Neural cell (in vitro differentiated cells): Measurements from ENCODE around the gene TNFRSF6B. TPM values are rescaled to one million over a fixed set of nuclear protein-coding genes. Genes with fewer than 3 reads are reported as not detected.

ENCODE experiments used
- H2AFZ ChIP-seq: fragments of 200-600, 300-800 bp; sonication (generic), shearing (Covaris generic); 2 replicates; pipeline ENCODE4 v1.6.0; 2014; ENCODE audit warnings: low read depth, mild to moderate bottlenecking, antibody characterized with exemption, low read length, moderate library complexity
- H3F3A ChIP-seq: fragments of 200-600 bp; shearing (Covaris generic); 2 replicates; pipeline ENCODE4 v1.6.1; 2016; ENCODE audit warnings: mild to moderate bottlenecking, moderate library complexity, mixed read lengths, antibody characterized with exemption, low read length; ENCODE audit not compliant: insufficient read depth, poor library complexity, severe bottlenecking
- H3K27ac ChIP-seq: fragments of 200-600, 300-800 bp; sonication (generic), shearing (Covaris generic); 2 replicates; pipeline ENCODE4 v1.5.1; 2014; ENCODE audit warnings: mild to moderate bottlenecking, low read length, moderate library complexity
- H3K27me3 ChIP-seq: fragments of 300-800, 200-600 bp; sonication (generic), shearing (Covaris generic); 2 replicates; pipeline ENCODE4 v1.6.0; 2014; ENCODE audit warnings: mild to moderate bottlenecking, low read depth, low read length, moderate library complexity; ENCODE audit not compliant: insufficient read depth
- H3K36me3 ChIP-seq: fragments of 300-800, 200-600 bp; sonication (generic), shearing (Covaris generic); 2 replicates; pipeline ENCODE4 v1.5.1; 2014; ENCODE audit warnings: mild to moderate bottlenecking, antibody characterized with exemption, low read length, moderate library complexity; ENCODE audit not compliant: insufficient read depth
- H3K4me2 ChIP-seq: fragments of 300-800, 200-600 bp; sonication (generic), shearing (Covaris generic); 2 replicates; pipeline ENCODE4 v1.6.0; 2014; ENCODE audit warnings: mild to moderate bottlenecking, low read length
- H3K4me3 ChIP-seq: fragments of 300-800, 200-600 bp; sonication (generic), shearing (Covaris generic); 2 replicates; pipeline ENCODE4 v1.5.1; 2014; ENCODE audit warnings: mild to moderate bottlenecking, low read length, moderate library complexity
- H3K79me2 ChIP-seq: fragments of 200-600 bp; shearing (Covaris generic); replicated peaks from 2 replicates; pipeline ENCODE4 v1.6.0; 2014; ENCODE audit warnings: mild to moderate bottlenecking, low read length, moderate library complexity; ENCODE audit not compliant: insufficient read depth
- H3K9ac ChIP-seq: fragments of 300-800, 200-600 bp; sonication (generic), shearing (Covaris generic); 2 replicates; pipeline ENCODE4 v1.6.1; 2016; ENCODE audit warnings: mild to moderate bottlenecking, low read length, mixed read lengths
- H3K9me2 ChIP-seq: fragments of 200-600 bp; shearing (Covaris generic); 2 replicates; pipeline ENCODE4 v1.6.1; 2016; ENCODE audit warnings: mild to moderate bottlenecking, low read length, mixed read lengths; ENCODE audit not compliant: insufficient read depth
- H3K9me3 ChIP-seq: fragments of 200-600, 300-800 bp; sonication (generic), shearing (Covaris generic); 2 replicates; pipeline ENCODE4 v1.6.1; 2016; ENCODE audit warnings: mild to moderate bottlenecking, mixed run types, low read length, moderate library complexity, mixed read lengths
- H4K20me1 ChIP-seq: fragments of 200-600 bp; shearing (Covaris generic); 2 replicates; pipeline ENCODE4 v1.6.1; 2016; ENCODE audit warnings: mild to moderate bottlenecking, mixed run types; ENCODE audit not compliant: insufficient read depth
- EP300 ChIP-seq: fragments of 450-650 bp; conservative IDR thresholded peaks from 2 replicates; pipeline ENCODE4 v1.6.1; 2014; ENCODE audit warnings: antibody characterized with exemption, mild to moderate bottlenecking, moderate library complexity; ENCODE audit not compliant: poor library complexity, severe bottlenecking
- EZH2 ChIP-seq: fragments of 200-600, 300-800 bp; shearing (Covaris generic), sonication (generic); IDR thresholded peaks from 2 replicates; pipeline ENCODE4 v1.6.1; 2014; ENCODE audit warnings: antibody characterized with exemption, low read length, borderline replicate concordance, mild to moderate bottlenecking; ENCODE audit not compliant: insufficient read depth, poor library complexity, severe bottlenecking
- MXI1 ChIP-seq: fragments of 450-650 bp; conservative IDR thresholded peaks from 2 replicates; pipeline ENCODE4 v1.6.1; 2014; ENCODE audit warnings: antibody characterized with exemption, mild to moderate bottlenecking; ENCODE audit not compliant: poor library complexity, severe bottlenecking
- POLR2AphosphoS5 ChIP-seq: IDR thresholded peaks from 2 replicates; pipeline ENCODE4 v1.6.1; 2012
- RAD21 ChIP-seq: fragments of 450-650 bp; conservative IDR thresholded peaks from 2 replicates; pipeline ENCODE4 v1.6.1; 2014; ENCODE audit warnings: antibody characterized with exemption, mild to moderate bottlenecking, moderate library complexity
- SMC3 ChIP-seq: fragments of 450-650 bp; conservative IDR thresholded peaks from 2 replicates; pipeline ENCODE4 v1.6.1; 2014; ENCODE audit warnings: antibody characterized with exemption, mild to moderate bottlenecking, moderate library complexity; ENCODE audit not compliant: poor library complexity
- TAF1 ChIP-seq: IDR thresholded peaks from 2 replicates; pipeline ENCODE4 v1.6.1; 2012; ENCODE audit warnings: low read depth
- polyA plus RNA-seq: library from polyadenylated mRNA; depleted of rRNA; stranded (reverse); fragments of >200 nt; gene quantifications from 2 replicates; pipeline ENCODE4 v1.2.3, GENCODE V29; 2014
- TF ChIP-seq, protein P1 (sequence below): fragments of 450-650 bp; IDR thresholded peaks from 2 replicates; pipeline ENCODE4 v1.5.1; 2014; ENCODE audit warnings: antibody characterized with exemption, mild to moderate bottlenecking, moderate library complexity; ENCODE audit not compliant: poor library complexity, severe bottlenecking
- TF ChIP-seq, protein P2 (sequence below): IDR thresholded peaks from 2 replicates; pipeline ENCODE4 v1.6.1; 2012; ENCODE audit warnings: borderline replicate concordance

The TNFRSF6B gene
- polyA plus RNA-seq, 1 donor from 2014 or later = 9.4 TPM

DNA sequence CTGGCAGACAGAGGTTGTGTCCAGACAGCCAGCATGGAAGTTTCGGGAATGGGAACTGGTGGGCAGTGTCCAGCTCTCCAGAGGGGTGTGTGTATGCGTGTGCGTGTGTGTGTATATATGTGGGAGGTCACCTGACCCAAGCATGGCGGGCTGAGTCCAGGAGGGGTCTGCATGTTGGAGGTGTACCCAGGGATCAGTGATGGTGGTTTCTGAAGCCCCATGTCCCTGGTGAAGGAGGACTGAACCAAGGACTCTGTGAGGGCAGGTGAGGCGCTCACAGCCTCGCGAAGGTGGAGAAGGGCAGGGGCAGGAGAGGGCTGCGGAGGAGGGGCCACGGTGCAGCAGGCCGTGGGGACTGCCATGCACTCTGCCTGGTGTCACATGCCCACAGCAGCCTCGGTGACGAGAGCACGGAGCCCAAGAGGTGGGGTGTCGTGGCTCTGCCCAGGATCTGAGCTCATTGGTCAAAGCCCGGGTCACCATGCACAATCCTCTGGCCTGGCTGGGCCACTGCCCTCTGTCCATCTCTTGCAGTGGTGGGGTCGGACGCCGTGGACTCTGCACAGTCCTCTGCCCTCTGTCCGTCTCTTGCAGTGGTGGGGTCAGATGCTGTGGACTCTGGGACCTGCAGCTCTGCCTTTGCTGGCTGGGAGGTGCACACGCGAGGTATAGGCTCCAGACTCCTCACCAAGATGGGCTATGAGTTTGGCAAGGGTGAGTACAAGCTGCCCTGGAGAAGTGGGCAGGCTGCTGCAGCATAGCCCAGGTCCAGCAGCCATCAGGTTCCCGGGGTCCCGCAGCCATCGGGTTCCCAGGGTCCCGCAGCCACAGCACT, 37.9 kb downstream of the TNFRSF6B start:
- no peaks in the 10 kb centered on the region for H4K20me1 ChIP-seq
- H3K36me3 ChIP-seq = no peaks in the 10 kb centered on the region
- H2AFZ ChIP-seq = no peak overlapping the region
- H3K9me2 ChIP-seq = no peaks in the 10 kb centered on the region
- no peaks in the 10 kb centered on the region for H3K9me3 ChIP-seq
- H3K4me2 ChIP-seq = no peak overlapping the region
- TF ChIP-seq SMC3 = no peak
- TF ChIP-seq POLR2AphosphoS5 = no peak
- TF ChIP-seq EZH2 = no peak
- H3K27ac ChIP-seq = no peak overlapping the region
- H3K27me3 ChIP-seq = no peaks in the 10 kb centered on the region
- no peaks in the 10 kb centered on the region for H3K79me2 ChIP-seq
- H3K9ac ChIP-seq = no peak overlapping the region
- H3K4me3 ChIP-seq = no peak overlapping the region
- no peaks in the 10 kb centered on the region for H3F3A ChIP-seq

DNA sequence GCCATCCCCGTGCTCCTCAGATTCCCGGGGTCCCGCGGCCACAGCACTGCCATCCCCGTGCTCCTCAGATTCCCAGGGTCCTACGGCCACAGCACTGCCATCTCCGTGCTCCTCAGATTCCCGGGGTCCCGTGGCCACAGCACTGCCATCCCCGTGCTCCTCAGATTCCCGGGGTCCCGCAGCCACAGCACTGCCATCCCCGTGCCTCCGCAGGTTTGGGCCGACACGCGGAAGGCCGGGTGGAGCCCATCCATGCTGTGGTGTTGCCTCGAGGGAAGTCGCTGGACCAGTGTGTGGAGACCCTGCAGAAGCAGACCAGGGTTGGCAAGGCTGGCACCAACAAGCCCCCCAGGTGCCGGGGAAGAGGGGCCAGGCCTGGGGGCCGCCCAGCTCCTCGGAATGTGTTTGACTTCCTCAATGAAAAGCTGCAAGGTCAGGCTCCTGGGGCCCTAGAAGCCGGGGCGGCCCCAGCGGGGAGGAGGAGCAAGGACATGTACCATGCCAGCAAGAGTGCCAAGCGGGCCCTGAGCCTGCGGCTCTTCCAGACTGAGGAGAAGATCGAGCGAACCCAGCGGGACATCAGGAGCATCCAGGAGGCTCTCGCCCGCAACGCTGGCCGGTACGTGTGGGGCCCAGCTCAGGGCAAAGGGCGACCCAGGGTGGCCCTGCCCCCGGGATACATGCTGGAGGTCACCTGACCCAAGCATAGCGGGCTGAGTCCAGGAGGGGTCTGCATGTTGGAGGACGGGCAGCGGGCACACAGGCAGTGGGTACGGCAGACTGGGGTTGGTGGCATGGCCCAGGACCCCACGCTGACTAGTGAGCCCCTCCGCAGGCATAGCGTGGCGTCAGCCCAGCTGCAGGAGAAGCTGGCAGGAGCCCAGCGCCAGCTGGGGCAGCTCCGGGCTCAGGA, 38.8 kb downstream of the TNFRSF6B start:
- H3K27ac ChIP-seq = no peak overlapping the region
- H3K4me3 ChIP-seq = no peak overlapping the region
- no peaks in the 10 kb centered on the region for H3K27me3 ChIP-seq
- H3K4me2 ChIP-seq = no peak overlapping the region
- H3K9ac ChIP-seq = no peak overlapping the region
- H3F3A ChIP-seq = no peaks in the 10 kb centered on the region
- no peaks in the 10 kb centered on the region for H3K79me2 ChIP-seq
- no peaks in the 10 kb centered on the region for H3K9me3 ChIP-seq
- H2AFZ ChIP-seq = no peak overlapping the region
- TF ChIP-seq MXI1 (no peak), SMC3 (no peak), POLR2AphosphoS5 (no peak), EP300 (no peak), EZH2 (no peak), RAD21 (no peak), TAF1 (no peak)
- TF ChIP-seq, protein P1, sequence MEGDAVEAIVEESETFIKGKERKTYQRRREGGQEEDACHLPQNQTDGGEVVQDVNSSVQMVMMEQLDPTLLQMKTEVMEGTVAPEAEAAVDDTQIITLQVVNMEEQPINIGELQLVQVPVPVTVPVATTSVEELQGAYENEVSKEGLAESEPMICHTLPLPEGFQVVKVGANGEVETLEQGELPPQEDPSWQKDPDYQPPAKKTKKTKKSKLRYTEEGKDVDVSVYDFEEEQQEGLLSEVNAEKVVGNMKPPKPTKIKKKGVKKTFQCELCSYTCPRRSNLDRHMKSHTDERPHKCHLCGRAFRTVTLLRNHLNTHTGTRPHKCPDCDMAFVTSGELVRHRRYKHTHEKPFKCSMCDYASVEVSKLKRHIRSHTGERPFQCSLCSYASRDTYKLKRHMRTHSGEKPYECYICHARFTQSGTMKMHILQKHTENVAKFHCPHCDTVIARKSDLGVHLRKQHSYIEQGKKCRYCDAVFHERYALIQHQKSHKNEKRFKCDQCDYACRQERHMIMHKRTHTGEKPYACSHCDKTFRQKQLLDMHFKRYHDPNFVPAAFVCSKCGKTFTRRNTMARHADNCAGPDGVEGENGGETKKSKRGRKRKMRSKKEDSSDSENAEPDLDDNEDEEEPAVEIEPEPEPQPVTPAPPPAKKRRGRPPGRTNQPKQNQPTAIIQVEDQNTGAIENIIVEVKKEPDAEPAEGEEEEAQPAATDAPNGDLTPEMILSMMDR = no peak
- TF ChIP-seq, protein P2, sequence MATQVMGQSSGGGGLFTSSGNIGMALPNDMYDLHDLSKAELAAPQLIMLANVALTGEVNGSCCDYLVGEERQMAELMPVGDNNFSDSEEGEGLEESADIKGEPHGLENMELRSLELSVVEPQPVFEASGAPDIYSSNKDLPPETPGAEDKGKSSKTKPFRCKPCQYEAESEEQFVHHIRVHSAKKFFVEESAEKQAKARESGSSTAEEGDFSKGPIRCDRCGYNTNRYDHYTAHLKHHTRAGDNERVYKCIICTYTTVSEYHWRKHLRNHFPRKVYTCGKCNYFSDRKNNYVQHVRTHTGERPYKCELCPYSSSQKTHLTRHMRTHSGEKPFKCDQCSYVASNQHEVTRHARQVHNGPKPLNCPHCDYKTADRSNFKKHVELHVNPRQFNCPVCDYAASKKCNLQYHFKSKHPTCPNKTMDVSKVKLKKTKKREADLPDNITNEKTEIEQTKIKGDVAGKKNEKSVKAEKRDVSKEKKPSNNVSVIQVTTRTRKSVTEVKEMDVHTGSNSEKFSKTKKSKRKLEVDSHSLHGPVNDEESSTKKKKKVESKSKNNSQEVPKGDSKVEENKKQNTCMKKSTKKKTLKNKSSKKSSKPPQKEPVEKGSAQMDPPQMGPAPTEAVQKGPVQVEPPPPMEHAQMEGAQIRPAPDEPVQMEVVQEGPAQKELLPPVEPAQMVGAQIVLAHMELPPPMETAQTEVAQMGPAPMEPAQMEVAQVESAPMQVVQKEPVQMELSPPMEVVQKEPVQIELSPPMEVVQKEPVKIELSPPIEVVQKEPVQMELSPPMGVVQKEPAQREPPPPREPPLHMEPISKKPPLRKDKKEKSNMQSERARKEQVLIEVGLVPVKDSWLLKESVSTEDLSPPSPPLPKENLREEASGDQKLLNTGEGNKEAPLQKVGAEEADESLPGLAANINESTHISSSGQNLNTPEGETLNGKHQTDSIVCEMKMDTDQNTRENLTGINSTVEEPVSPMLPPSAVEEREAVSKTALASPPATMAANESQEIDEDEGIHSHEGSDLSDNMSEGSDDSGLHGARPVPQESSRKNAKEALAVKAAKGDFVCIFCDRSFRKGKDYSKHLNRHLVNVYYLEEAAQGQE = no peak
- no peaks in the 10 kb centered on the region for H3K9me2 ChIP-seq
- H4K20me1 ChIP-seq = no peaks in the 10 kb centered on the region
- no peaks in the 10 kb centered on the region for H3K36me3 ChIP-seq
